Measurements from ENCODE around the gene RNF223. TPM values are rescaled to one million over a fixed set of nuclear protein-coding genes. Genes with fewer than 3 reads are reported as not detected.
"Not testable (repeated sequence)": the region's sequence is repeated elsewhere in the genome, so short reads cannot be mapped to it uniquely, and the experiment has no call there.

Gene RNF223
- polyA plus RNA-seq, 2 of the 4 experiments (the other 2 are of a cell fraction): 0.08 TPM; not detected in 1

GRCh38 chr1:1058088-1058905, 15.8 kb downstream of the RNF223 start:
- no peak for DNase-seq (ENCODE audit: low read depth in 1 of 2, low spot score in 1 of 2)
- H3K4me3 ChIP-seq: peak overlapping the region; percentile 74

GRCh38 chr1:1057769-1058087, 16.4 kb downstream of the RNF223 start:
- FAIRE-seq; ATAC-seq; H3K27ac ChIP-seq; H3K9me3 ChIP-seq; H3K4me2 ChIP-seq; DNase-seq (ENCODE audit: low read depth in 1 of 2, low spot score in 1 of 2); POLR2A ChIA-PET; H3K4me3 ChIP-seq: not testable (repeated sequence)
- CTCF ChIA-PET: interaction anchor here (0.8 to 8.8 kb wide), 3 partner anchors 20 to 75 kb away, joined by 4 to 126 read pairs (median 21); partner anchors contain the start of genes ISG15 and PERM1
- 76% methylated on average over 15 of the region's 15 CpGs for WGBS (ENCODE audit: missing lambda C conversion rate)
- peaks cover 23% of the 10 kb centered on the region for H3K4me1 ChIP-seq

More at GRCh38 chr1:1058088-1058905, 15.8 kb downstream of the RNF223 start:
- FAIRE-seq (no peak), ATAC-seq (peak; percentile 31 to 37)
- ChIA-PET CTCF (interaction anchor here (0.8 to 8.8 kb wide), 10 partner anchors 10 to 75 kb away, joined by 3 to 126 read pairs (median 5); partner anchors contain the start of genes ISG15 and PERM1), POLR2A (interaction anchor here (1.6 kb wide), 1 partner anchor 38 kb away, joined by 8 read pairs; the partner anchor contains the start of gene AGRN)
- peaks cover 29% of the 10 kb centered on the region for H3K4me1 ChIP-seq
- TF ChIP-seq GATA3 (IDR thresholded peaks at IDR 0.05; ENCODE audit: borderline replicate concordance) (no peak), MAZ (IDR thresholded peaks at IDR 0.05; ENCODE audit: borderline replicate concordance, low read depth, low read length) (no peak), HES2 (IDR thresholded peaks at IDR 0.05) (no peak)
- WGBS (ENCODE audit: missing lambda C conversion rate): 37% methylated on average over 13 of the region's 24 CpGs
- H3K9me3 ChIP-seq: no peaks in the 10 kb centered on the region
- peak overlapping the region; percentile 79 to 97; a peak in 4 of 6 replicates for H3K27ac ChIP-seq
- H3K4me2 ChIP-seq: peak overlapping the region; percentile 97

- Histone ChIP-seq H3K4me1 (peaks cover 10% of the 10 kb centered on the region), H3K27ac (no peak overlapping the region), H3K4me2 (no peak overlapping the region), H3K9me3 (no peaks in the 10 kb centered on the region), H3K4me3 (no peak overlapping the region)
- FAIRE-seq: no peak
- ATAC-seq: no peak
- no peak for TF ChIP-seq RFX5 (IDR thresholded peaks at IDR 0.05)
- TF ChIP-seq E2F6 (IDR thresholded peaks at IDR 0.05; ENCODE audit: borderline replicate concordance, low read depth): no peak
- no peak for TF ChIP-seq USF2 (IDR thresholded peaks at IDR 0.05)
- no peak for TF ChIP-seq MAX (IDR thresholded peaks at IDR 0.05)
- TF ChIP-seq RAD21 (conservative IDR thresholded peaks at IDR 0.05 in 1 of 2, IDR thresholded peaks at IDR 0.05 in 1 of 2): no peak
- no peak for TF ChIP-seq KDM5A (IDR thresholded peaks at IDR 0.05)
- TF ChIP-seq EHMT2 (IDR thresholded peaks at IDR 0.05; ENCODE audit: low read depth): no peak
- TF ChIP-seq ATOH8 (CRISPR knock-in tag; IDR thresholded peaks at IDR 0.05; ENCODE audit: low read depth): no peak
- ChIA-PET POLR2A (no interaction called here), CTCF (no interaction called here)
- 92% methylated on average over 23 of the region's 50 CpGs for WGBS (ENCODE audit: missing lambda C conversion rate)
- DNase-seq (ENCODE audit: low read depth in 1 of 2, low spot score in 1 of 2): no peak
These were observed 18.0 kb downstream of the RNF223 start for GRCh38 chr1:1055841-1056736.

- Histone ChIP-seq H3K4me1 (peaks cover 10% of the 10 kb centered on the region), H3K4me3 (no peak overlapping the region), H3K4me2 (no peak overlapping the region), H3K9me3 (no peaks in the 10 kb centered on the region), H3K27ac (no peak overlapping the region)
- ChIA-PET POLR2A (no interaction called here), CTCF (interaction anchor here (1.4 to 2.3 kb wide), 3 partner anchors 9 to 70 kb away, joined by 4 to 10 read pairs (median 4); no protein-coding TSS in a partner anchor)
- TF ChIP-seq JUNB (IDR thresholded peaks at IDR 0.05) (no peak), ZC3H11A (IDR thresholded peaks at IDR 0.05) (no peak), GATA3 (IDR thresholded peaks at IDR 0.05; ENCODE audit: borderline replicate concordance) (no peak), ZFP36 (IDR thresholded peaks at IDR 0.05; ENCODE audit: borderline replicate concordance, partially characterized antibody) (no peak), BHLHE40 (IDR thresholded peaks at IDR 0.05; ENCODE audit: low read depth, low read length) (no peak), ZSCAN20 (CRISPR knock-in tag; IDR thresholded peaks at IDR 0.05) (no peak), NFE2L2 (conservative IDR thresholded peaks at IDR 0.05; ENCODE audit: low read length) (no peak), ESRRA (IDR thresholded peaks at IDR 0.05; ENCODE audit: borderline replicate concordance, low read length) (no peak), HOXB13 (CRISPR knock-in tag; IDR thresholded peaks at IDR 0.05; ENCODE audit: low read depth) (no peak), CBX2 (IDR thresholded peaks at IDR 0.05; ENCODE audit: borderline replicate concordance, low read depth) (no peak), FOSB (CRISPR knock-in tag; IDR thresholded peaks at IDR 0.05) (no peak), SREBF2 (IDR thresholded peaks at IDR 0.05) (no peak), EHF (CRISPR knock-in tag; IDR thresholded peaks at IDR 0.05) (no peak), KDM1A (IDR thresholded peaks at IDR 0.05; ENCODE audit: low read depth) (no peak), HOXA7 (CRISPR knock-in tag; IDR thresholded peaks at IDR 0.05) (no peak), NPAS2 (CRISPR knock-in tag; IDR thresholded peaks at IDR 0.05; ENCODE audit: borderline replicate concordance) (no peak)
- DNase-seq (ENCODE audit: low read depth in 1 of 2, low spot score in 1 of 2) (no peak), FAIRE-seq (no peak), ATAC-seq (no peak)
- WGBS (ENCODE audit: missing lambda C conversion rate): 90% methylated on average over 15 of the region's 23 CpGs
These were observed 19.1 kb downstream of the RNF223 start for GRCh38 chr1:1054971-1055370.
